NCI-H146 (cell line): Measurements from ENCODE around the gene FAM24B.
"Not testable (repeated sequence)": the region's sequence is repeated elsewhere in the genome, so short reads cannot be mapped to it uniquely, and the experiment has no call there.

Experiments used
- DNase-seq: peaks from one replicate; lab custom pipeline; 2025; lab: John Stamatoyannopoulos, UW

The FAM24B gene

DNA sequence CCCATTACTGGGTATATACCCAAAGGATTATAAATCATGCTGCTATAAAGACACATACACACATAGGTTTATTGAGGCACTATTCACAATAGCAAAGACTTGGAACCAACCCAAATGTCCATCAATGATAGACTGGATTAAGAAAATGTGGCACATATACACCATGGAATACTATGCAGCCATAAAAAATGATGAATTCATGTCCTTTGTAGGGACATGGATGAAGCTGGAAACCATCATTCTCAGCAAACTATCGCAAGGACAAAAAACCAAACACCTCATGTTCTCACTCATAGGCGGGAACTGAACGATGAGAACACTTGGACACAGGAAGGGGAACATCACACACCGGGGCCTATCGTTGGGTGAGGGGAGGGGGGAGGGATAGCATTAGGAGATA is 21.3 kb downstream of the FAM24B start:
- DNase-seq, result not testable (repeated sequence)

DNA sequence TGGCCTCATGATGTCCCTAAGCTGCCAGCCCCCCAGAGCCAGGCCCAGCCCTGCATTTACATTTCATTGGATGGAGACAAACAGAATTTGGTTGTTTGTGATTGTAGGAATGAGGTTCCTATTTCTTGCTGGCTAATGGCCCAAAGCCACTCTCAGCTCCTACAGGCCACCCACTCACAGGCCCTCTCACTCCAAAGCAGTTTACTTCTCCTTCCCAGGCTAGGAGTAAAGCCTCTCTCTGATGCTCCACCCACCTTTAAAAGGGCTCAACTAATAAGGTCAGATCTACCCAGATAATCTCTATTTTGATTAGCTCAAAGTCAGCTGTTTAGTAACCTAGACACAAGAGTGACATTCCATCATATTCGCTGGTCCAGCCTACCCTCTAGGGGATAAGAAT is 22.5 kb downstream of the FAM24B start:
- DNase-seq, result no peak

DNA sequence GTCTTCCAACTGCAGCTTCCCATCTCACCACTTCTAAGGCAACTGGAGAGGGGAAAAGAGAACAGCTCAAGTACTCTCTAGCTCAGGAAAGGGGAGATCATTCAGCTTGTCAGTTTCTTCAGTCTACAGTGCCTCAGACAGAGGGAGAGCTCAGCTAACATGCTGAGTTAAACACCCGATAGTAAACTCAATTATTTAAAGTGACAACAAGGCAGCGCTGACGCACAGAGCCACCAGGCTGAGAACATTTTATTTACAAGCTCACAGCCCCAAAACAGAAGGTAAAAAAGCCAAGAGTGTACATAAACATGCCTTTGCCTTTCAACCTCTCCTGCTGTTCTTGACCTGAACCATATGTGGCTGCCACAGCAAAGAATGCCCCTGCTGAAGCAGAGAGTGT is 23.6 kb downstream of the FAM24B start:
- DNase-seq, result no peak

DNA sequence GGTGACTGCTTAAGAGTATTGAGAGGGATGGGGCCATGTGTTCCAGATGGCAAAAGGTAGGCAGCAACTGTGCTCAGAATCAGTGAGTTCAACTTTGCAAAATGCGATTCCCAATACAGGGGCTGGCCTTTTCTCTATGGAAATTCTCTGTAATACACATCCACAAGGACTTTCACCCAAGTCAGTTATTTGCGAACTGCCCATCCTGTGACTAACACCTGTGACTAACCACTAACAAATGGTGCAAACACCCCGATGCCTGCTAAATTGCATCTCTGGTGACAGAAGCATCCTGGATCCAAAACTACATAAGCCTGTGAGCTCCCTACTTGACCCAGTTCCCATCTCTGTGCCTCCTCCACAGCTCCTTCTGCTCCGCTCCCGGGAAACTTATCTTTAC is 24.7 kb downstream of the FAM24B start:
- DNase-seq, result no peak

DNA sequence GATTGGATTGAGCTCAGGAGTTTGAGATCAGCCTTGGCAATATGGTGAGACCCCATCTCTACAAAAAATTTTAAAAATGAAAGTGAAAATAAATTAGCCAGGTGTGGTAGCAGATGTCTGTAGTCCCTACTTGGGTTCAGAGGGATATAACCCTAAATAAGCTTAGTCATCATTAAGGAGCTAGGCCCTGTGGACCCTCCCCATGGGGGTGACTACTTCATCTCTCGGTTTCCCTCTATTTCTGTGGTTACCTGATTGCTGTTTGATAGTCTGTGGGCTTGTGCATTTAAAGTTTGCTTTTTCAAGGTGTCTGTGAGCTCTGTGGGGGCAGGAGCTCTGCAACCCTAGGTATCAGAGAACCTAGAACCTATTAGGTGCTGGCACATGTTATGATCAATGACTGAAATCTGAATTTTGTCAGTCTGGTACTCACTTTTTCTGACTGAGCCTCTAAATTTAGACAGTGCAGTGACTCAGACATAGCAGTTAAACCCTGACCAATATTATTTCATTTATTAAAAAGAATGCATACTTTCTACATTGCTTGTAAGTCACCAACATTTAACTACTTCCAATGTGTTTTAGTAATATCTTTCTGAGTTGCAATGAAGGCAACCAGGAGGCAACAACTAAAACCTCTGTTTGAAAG is 25.6 kb downstream of the FAM24B start:
- no peak for DNase-seq

- DNase-seq, result no peak
Observed at GRCh38 chr10:122852261-122852660, 27.1 kb downstream of the FAM24B start.

- no peak for DNase-seq
Observed at GRCh38 chr10:122850705-122851640, 28.4 kb downstream of the FAM24B start.

DNA sequence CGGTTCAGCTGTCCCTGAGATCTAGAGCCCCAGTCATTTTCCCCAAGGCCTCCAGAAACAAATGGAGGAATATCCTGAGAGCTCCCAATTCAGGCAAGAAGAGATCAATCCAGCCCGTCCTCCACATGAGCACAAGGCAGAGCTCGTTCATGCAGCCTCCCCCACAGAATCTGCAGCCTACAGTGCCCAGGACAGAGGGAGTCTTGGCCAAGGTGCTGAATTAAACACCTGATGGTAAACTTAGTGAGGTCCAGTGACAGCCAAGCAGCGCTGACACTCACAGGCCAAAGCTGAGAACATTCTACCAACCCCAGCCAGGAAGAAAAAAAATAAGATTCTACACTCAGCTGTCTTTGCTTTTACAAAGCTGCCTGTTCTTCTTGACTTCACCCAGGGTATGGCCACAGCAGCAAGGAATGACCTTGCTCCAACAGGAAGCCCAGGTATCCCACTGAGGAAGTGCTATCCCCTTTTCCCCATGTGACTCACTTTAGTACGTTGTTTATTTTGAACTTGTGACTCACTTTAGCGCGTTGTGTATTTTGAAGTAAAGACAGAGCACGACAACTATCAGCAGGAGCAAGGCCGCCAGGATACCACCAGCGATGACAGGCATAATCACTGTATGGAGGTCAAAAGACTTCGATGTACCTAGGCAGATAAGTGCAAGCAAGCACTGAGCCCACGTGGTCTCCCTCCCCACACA is 29.3 kb downstream of the FAM24B start:
- no peak for DNase-seq

- no peak for DNase-seq
Observed at GRCh38 chr10:122849090-122849489, 30.3 kb downstream of the FAM24B start.

GRCh38 chr10:122847782-122848604 is 31.4 kb downstream of the FAM24B start:
- DNase-seq, result peak; percentile 19

DNA sequence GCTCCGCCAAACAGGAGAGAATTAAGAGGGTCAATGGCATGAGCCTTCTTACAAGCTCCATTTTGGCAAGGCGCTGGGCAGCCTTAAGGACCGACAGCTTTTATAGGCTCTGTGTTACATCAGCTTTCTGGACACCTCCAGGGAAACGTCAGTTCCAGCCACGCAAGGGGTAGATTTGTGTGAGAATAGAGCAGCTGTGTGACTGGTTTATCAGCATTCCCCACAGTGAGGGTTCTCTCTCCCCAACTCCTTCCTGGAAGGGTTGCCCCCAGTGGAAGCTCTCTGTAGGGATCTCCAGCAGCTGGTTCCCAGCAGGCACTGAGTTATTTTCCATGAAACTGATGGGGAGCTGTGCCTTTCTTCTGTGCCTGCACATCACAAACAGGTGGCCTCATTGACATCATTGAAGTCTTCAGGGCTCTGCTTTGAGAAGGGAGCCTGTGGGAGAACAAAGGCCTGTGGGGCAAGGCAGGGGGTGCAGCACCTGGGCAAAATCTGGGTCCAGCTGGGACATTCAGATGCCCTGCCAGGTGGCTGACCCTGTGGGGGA is 33.5 kb downstream of the FAM24B start, which contains the start of gene CUZD1:
TSS of gene CUZD1 (minus strand) at position 75 of the 550 bp plus-strand sequence. CDS start at position 61, 14 bp downstream.
- peak; percentile 53 for DNase-seq

GRCh38 chr10:122844146-122844545 is 35.2 kb downstream of the FAM24B start:
- DNase-seq, result no peak

- DNase-seq, result no peak
Observed at GRCh38 chr10:122841569-122841968, 37.8 kb downstream of the FAM24B start.

DNA sequence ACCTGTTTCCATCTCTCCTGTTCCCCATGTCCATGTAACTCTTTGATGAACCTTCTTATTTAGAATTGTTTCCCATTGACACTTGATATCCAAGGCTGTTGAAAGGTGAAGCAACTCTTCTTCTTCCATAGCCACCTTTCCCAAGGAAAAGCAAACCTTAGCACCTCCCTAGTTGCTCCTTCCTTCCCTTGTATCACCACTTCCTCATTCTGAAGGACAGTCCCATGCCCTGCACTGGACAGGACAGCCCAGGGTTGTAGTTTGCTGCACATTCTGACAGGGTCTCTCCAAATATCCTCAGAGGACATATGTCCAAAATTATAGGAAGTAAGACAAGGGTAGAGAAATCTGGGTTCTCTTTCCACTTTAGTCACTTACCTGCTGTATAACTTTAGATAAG is 39.9 kb downstream of the FAM24B start:
- no peak for DNase-seq

GRCh38 chr10:122838880-122839279 is 40.5 kb downstream of the FAM24B start:
- no peak for DNase-seq

DNA sequence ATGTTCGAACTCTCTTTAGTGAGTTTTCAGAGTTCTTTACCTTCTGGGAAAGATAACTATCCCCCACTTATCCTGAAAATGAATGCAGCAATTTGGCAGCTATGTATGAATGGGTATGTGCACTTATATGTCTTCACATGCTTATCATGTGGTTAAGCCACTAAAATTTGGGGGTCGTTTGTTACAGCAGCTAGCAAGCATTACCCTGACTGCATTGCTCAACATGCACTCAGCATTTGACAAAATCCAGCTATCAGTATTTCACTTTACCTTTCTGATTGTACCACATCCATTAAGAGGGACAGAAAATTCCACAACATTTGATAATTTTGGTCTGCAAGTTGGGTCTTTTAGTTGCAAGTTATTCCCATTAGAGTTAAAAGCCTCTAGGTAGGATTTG is 43.5 kb downstream of the FAM24B start:
- no peak for DNase-seq

- DNase-seq, result no peak
Observed at GRCh38 chr10:122830965-122831353, 48.4 kb downstream of the FAM24B start.

GRCh38 chr10:122830273-122830964 is 49.0 kb downstream of the FAM24B start:
- no peak for DNase-seq

DNA sequence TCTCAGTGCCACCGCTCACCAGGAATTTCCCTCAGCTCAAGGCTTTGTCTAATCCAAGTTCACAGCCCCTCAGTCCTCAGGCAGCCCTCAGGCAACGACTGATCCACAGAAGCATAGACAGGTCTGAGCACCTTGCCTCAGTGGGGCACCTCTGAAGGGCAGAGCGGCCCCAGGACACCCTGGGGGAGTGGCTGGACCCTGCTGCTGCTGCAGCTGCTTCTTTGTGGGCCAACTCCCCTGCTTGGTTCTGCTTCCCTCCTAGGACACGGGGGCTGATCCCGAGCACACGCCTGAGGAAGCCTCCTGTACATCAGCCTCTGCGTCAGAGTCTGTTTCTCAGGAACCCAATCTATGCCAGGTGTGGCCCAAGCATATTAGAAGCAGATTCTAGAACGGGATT is 49.9 kb downstream of the FAM24B start:
- DNase-seq, result no peak

DNA sequence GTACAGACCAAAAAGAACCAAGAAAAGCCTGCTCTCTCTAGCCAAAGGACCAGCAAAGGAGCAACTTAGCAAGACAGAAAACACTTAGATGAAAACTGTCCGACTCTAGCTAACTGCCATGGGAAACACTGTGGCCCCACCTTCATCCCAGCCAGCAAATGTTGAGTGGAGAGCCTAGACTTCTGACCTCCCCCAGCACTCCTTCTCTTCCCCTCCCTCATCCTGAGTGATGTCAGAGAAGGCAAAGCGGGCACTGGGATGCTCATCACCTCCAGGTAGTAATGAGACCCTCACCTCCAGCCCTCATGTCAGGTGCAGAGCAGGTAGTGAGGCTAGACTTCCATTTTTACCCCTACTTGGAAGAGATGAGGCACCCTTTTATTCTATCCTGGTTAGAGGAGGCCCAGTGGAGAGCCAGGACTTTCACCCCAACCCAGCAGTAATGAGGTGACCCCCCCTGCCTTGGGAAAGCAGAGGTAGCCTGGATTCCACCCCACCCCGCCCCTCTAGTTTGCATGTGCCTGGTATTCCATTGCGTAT is 50.6 kb downstream of the FAM24B start:
- no peak for DNase-seq

DNA sequence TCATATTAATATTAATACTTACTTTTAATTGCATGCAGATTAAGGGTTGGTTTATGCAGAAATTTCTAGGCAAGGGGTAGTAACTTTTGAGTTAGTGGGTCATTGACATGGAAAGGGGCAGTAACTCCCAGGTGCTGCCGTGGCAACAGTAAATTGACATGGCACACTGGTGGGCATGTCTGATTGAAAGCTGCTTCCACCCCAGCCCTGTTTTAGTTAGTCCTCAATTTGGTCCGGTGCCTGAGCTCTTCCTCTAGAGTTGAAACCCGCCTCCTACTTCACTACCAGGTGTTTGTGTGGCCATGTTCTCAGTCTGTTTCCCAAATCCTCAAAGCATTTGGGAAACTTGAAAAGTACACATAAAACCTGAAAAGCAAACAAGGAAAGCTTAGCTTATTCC is 52.1 kb downstream of the FAM24B start:
- DNase-seq, result no peak
